DMS153 treated with DMSO at 0.1 percent for 48 hours (cell line): ENCODE measurements around the gene BMPR2.
"Not testable (repeated sequence)": the region's sequence is repeated elsewhere in the genome, so short reads cannot be mapped to it uniquely, and the experiment has no call there.

Experiments
- DNase-seq: peaks from one replicate; lab custom pipeline; 2025; ENCODE audit not compliant: unreplicated experiment; lab: John Stamatoyannopoulos, UW

BMPR2 gene

DNA sequence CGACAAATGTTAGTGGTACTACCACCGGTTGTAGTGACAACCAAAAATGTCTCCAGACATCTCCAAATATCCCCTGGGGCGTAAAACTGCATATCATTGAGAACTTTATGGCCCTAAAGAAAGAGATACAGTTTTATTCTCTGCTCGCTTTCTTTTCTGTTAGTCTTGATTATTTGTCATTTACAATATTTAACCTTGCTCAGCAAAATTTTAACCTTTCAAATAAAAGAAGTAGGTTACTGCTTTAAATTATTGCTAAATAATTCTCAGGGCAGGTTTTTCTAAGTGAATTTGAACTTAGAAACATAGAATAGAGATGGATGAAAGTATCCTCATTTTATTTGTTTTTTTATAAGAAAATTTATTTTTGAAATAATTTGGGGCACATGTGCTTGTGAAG, 67.9 kb downstream of the BMPR2 start:
- no peak for DNase-seq

DNA sequence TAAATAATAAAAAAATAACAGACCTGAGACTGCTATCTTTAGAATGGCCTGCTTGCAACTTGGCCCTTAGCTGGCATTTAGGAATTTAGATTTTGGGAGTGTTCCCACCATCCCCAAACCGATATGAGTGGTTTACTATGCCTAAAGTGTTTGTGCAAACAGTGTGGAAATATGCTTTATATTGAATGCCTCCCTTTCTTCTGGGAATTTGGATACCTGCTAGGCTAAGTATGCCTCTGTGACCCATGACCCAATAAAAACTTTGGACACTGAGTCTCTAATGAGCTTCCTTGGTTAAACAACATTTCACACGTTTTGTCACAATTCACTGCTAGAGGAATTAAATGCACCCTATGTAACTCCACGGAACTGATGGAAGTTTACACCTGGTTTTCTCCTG, 73.2 kb downstream of the BMPR2 start:
- DNase-seq, result no peak

DNA sequence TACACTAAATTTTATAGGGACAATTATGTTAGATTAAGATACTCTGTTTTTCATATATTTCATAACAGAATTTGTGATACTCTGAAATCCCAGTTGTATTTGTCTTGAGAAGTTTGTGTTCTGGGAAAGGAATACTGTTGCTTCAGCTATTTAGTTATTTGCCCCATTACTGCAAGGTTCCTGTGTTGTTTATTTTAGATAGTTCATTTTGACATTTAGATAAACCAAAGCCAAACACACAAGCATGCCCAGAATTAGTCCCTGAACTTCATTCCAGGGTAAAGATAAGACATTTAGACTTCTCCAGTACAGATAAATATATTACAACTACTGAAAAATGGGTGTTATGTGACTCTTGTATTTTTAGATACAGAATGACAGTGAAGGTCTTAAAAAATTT, 74.7 kb downstream of the BMPR2 start:
- DNase-seq, result no peak

DNA sequence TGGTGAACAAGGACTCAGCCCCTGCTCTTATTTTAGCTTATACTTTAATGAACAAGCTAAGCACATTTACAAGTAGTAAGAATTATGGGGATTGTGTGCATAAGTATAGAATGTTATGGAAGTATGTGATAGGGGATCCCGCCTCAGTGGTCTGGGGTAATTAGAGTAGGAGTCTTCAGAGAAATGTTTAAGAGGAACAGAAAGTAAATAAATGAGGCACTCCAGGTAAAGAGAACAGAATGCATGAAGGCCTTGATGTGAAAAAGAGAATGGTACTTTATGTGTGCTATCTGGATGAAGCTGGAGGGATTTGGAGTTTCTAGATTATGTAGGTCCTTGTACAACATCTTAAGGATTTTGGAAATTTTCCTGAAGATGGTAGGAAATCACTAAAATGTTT, 76.6 kb downstream of the BMPR2 start:
- DNase-seq, result no peak

DNA sequence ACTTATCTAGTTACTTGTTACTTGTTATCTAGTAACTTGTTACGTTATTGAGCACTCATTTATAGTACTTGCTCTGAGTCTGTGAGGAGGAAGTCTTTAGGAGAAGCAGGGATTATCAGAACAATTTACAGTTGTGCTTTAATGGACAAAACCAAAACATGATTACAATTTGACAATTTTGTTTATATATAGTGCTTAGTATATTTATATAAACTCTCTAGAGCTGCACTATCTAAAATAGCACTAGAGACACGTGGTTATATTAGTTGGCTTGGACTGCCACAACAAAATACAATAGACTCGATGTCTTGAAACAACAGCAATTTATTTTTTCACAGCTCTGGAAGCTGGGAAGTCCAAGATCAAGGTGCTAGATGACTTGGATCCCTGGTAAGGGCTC, 78.4 kb downstream of the BMPR2 start:
- no peak for DNase-seq

DNA sequence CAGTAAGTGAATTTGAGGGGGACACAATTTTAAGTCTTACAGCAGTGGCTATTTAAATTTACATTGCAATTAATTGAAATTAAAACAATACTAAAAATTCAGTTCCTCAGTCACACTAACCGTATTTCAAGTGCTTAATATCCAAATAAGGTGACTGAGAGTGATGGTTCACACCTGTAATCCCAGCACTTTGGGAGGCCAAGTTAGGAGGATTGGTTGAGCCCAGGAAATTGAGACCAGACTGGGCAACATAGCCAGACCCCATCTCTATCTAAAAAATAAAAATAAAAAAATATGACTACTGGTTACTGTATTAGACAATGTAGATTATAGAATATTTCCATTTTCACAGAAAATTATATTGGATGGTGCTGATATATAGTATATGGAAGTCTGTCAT, 79.0 kb downstream of the BMPR2 start:
- no peak for DNase-seq

DNA sequence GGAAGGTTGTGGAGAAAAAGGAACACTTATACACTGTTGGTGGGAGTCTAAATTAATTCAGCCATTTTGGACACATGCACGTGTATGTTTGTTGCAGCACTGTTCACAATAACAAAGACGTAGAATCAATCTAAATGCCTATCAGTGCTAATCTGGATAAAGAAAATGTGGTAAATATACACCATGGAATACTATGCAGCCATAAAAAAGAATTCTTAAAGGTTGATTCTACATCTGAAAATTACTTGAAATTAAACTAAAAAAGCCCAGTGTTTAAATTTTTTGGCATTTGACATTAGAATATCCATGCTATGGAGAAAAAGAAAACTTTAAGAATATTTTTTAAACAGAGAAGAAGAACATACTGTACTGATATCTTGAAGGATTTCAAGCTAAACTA, 84.0 kb downstream of the BMPR2 start:
- DNase-seq, result no peak

DNA sequence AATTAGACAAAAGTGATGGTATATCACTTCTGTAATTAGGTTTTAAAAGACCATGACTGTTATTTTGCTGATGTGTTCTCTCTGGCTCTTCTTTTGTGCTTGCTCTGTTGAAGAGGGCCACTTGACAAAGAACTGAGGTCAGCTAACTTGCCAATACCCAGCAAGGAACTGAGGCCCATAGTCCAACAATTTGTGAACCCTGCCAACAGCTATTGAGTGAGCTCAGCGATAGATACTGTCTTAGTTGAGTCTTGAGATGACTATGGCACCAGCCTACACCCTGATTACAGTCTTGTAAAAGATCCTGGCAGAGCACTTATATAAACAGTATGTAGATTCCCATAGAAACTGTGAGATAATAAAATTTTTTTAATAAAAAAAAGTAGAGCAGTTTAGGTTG, 103.0 kb downstream of the BMPR2 start:
- no peak for DNase-seq

DNA sequence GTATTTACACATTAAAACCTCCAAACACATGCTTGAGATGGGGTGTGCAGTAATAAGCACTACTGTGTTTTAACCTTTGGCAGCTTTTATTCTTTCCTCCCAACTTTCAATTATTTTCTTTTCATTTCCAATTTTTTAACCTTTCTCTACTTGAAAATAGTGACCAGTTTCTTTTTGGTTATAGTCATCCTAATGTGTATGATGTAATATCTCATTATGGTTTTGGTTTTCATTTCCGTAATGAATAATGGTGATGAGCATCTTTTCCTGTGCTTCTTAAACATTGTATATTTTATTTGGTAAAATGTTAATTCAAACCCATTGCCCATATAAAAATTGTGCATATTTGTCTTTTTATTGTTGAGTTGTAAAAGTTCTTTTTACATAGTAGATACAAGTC, 103.5 kb downstream of the BMPR2 start:
- DNase-seq, result no peak

DNA sequence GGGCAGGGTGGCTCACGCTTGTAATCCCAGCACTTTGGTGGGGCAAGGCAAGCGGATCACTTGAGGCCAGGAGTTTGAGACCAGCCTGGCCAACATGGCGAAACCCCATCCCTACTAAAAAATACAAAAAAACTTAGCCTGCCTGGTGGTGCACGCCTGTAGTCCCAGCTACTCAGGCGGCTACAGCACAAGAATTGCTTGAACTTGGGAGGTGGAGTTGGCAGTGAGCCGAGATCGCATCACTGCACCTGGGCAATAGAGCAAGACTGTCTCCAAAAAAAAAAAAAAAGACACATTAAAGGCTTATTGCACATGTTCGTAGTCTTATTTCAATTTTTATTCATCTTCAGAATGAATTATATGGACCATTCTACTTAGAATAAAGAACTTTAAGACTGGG, 110.2 kb downstream of the BMPR2 start:
- no peak for DNase-seq

DNA sequence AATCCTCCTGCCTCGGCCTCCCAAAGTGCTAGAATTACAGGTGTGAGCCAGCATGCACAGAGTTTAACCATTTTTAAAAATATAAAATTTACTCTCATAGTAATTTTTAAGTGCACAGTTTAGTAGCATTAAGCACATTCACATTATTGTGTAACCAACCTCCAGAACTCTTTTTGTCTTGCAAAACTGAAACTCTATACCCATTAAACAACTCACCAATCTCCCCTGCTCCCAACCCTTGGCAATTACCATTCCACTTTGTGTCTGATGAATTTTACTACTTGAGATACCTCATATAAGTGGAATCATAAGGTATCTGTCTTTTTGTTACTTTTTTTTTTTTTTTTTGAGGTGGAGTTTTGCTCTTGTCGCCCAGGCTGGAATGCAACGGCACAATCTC, 112.5 kb downstream of the BMPR2 start:
- DNase-seq, result no peak

DNA sequence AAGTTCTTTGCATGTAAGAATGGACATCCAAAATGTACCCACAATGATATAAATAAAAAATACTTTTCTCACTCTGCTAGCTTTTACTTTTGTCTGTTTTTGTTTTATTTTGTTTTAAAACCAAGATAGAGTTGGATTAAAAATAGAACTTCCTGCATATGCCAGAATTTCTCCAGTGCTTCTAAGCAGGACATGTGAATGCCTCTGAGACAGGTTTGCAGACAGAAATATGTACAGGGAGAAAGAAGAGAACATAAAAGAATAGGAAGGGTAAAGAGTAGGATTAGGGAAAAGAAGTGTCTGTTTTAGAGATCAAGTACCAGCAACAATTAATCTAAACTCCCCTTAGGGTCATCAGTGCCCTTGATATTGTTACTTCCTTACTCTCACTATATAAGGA, 114.4 kb downstream of the BMPR2 start:
- no peak for DNase-seq

DNA sequence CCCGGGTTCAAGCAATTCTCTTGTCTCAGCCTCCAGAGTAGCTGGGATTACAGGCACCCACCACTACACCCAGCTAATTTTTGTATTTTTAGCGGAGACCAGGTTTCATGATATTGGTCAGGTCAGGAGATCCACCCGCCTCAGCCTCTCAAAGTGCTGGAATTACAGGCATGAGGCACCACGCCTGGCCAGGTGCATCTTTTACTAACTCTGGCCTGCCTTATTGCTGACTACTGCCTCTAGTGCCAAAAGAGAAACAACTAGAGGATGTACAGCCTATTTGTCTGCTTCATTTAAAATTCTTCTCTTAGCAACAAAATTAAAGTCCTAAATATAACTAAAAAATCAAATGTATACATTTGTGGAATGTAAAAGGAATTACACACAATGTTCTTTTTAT, 115.4 kb downstream of the BMPR2 start:
- DNase-seq, result no peak

DNA sequence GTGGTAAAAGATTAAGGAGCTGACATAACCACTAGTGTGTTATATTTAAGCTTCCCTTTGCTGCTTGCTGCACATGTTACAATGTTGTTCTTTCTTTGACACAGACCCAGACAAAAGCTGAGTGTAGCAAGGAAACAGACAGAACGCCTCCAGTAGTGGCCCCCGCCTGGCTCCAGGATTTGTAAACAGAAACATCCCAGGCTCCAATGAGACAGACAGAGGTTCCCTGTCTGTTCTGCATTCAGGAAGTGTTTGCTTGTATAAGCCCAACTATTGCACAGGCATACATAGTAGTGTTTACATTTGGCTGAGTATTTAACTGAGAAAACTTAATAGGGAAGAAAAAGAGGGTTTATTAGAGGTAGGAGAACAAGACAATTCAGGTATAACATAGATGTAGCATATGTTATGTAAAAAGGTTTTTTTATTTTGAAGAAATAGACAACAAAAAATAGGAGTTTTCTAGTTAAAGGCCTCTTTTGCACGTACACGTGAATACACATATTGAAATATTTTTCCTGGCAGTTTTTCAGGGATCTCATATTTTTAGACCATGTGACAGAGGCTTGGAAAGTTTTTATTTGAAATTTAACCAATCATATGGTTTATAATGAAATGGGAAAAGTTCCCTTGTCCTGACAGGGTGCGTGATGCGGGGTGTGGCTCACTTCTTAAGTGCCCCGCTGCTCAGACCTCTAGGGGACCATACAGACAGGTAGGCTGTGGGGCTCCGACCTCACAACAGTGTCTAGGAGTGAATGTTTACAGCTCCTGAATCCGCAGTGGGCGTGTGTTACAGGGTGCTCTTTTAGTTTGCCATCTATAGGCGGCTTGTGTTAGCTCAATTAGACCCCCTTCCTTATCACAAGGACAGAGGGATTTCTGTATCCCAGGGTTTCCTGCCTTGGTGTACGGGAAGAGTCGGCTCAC, 118.4 kb downstream of the BMPR2 start:
- peak; percentile 65 for DNase-seq

DNA sequence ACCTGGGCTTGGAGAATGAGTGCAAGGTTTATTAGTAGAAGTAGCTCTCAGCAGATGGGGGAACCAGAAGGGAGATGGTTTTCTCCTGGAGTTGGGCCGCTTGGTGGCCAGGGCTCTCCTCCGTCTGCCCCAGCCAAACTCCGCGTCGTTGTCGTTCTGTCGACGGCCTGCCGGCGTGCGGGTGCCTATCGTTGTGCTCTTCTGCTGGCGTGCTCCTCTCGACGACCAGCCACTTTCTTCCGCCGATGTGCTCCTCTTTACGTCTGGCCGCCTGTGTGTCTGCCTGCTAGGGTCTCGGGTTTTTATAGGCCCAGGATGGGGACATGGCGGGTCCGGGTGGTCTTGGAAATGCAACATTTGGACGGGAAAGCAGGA, 119.1 kb downstream of the BMPR2 start:
- DNase-seq, result no peak

DNA sequence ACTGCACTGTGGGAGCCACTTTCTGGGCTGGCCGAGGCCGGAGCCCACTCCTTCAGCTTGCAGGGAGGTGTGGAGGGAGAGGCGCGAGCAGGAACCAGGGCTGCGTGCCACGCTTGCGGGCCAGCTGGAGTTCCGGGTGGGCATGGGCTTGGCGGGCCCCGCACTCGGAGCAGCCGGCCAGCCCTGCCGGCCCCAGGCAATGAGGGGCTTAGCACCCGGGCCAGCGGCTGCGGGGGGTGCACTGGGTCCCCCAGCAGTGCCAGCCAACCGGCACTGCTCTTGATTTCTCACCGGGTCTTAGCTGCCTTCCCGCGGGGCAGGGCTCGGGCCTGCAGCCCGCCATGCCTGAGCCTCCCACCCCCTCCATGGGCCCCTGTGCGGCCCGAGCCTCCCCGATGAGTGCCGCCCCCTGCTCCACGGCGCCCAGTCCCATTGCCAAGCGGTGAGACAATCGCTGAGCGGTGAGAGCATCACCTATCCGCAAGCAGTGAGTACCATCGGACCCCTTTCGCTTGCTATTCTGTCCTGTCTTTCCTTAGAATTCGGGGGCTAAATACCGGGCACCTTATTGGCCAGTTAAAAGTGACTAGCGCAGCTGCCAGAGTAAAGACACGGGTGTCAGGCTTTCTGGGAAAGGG, 120.8 kb downstream of the BMPR2 start:
- not testable (repeated sequence) for DNase-seq

DNA sequence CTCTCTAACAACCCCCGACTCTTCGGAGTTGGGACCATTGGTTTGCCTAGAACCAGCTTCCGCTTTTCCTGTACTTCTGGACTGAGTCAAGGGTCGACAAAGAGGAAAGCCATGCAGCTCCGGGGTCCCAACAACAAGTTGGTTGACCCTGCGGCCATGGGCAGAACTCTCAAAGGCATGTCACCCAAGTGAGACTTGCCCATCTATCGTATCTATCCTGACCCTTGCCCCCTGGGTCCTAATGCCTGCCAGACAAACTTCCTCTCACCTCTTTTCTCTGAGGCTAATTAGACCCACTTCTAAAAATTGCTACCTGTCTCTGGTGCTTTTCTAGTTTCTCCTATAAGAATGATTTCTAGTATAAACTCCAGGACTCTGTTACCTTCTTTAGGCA, 121.3 kb downstream of the BMPR2 start:
- not testable (repeated sequence) for DNase-seq

DNA sequence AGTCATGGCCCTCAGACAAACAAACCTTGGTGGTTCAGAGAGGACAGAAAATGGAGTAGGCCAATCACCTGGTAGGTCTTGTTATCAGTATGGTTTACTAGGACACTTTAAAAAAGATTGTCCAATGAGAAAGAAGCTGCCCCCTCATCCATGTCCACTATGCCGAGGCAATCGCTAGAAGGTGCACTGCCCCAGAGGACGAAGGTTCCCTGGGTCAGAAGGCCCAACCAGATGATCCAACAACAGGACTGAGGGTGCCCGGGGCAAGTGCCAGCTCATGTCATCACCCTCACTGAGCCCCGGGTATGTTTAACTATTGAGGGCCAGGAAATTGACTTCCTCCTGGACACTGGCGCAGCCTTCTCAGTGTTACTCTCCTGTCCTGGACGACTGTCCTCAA, 123.7 kb downstream of the BMPR2 start:
- not testable (repeated sequence) for DNase-seq

DNA sequence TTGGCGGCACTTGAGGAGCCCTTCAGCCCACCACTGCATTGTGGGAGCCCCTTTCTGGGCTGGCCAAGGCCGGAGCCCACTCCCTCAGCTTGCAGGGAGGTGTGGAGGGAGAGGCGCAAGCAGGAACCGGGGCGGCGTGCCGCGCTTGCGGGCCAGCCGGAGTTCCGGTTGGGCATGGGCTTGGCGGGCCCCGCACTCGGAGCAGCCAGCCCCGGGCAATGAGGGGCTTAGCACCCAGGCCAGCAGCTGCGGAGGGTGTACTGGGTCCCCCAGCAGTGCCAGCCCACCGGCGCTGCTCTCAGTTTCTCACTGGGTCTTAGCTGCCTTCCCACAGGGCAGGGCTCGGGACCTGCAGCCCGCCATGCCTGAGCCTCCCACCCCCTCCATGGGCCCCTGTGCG, 127.1 kb downstream of the BMPR2 start:
- DNase-seq, result not testable (repeated sequence)

DNA sequence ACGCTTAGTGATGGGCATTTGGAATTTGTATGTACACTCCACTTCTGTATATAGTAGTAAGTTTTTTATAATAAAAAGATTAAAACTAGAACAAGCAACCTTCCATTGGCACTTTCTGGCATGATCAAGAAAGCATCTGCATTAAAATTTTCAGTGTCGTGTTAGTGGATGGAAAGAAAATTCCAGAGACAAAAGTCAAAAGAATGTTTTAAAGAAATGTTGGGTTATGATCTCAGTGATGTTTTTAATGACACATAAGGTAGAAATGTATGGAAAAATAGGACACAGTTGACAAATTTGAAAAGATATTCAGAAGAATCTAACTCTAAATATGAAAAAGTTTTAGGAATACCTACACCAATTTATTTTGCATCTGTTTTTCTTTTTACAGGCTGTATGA, 132.6 kb downstream of the BMPR2 start:
- DNase-seq, result no peak

DNA sequence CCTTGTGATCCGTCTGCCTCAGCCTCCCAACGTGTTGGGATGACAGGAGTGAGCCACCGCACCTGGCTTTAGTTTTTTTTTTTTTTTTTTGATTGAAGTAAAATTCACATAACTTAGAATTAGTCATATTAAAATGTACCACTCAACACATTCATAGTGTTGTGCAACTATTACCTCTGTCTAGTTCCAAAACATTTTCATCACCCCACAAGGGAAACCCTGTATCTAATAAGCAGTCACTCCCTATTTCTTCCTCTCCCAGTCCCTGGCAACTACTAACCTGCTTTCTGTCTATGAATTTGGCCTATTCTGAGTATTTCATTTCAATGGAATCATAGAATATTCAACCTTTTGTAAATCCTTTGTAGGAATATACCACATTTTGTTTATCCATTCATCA, 134.8 kb downstream of the BMPR2 start:
- no peak for DNase-seq

DNA sequence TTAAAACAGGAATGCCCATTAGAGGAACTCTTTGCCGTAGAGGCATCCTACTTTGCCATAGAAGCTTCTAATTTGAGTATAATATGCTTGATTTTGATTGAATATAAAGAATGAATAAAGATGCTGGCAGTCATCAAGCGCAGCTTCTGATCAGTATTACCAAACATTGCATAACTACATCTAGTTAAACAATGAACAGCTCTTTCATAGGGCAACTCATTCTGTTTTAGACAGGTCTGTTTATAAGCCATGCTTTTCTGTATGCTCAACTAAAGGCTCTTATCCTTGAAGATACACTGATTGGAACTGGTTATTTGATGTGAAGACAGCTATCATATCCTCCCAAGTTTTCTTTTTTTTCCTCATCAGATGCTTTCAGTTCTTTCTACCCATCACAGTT, 136.0 kb downstream of the BMPR2 start:
- DNase-seq, result no peak

DNA sequence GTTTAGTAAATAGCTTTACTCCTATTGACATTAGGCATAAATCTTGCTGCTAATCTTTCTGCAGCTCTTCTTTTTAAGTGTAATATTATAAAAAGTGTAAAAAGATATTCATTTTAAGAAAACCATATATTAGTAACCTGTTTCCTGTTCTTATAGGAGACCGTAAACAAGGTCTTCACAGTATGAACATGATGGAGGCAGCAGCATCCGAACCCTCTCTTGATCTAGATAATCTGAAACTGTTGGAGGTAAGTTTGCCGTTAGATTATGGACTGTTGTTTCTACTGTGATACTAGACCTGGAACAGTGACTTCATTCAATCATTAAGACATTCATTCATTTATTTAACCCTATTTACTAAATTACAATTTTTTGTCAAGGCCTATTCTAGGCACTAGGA, 138.6 kb downstream of the BMPR2 start:
- no peak for DNase-seq
